HepG2 (cell line): ENCODE data around the gene RASAL1.

Source experiments
- HBP1 ChIP-seq: IDR thresholded peaks from 2 replicates; pipeline ENCODE4 v1.6.1; 2016; ENCODE audit warnings: low read depth, control low read depth
- HNRNPLL ChIP-seq: fragments of 200-400 bp; formaldehyde crosslinking; IDR thresholded peaks from 2 replicates; pipeline ENCODE4 v1.6.1; 2017; ENCODE audit warnings: mild to moderate bottlenecking, low read depth, low read length; ENCODE audit not compliant: poor library complexity, severe bottlenecking
- HNRNPUL1 ChIP-seq: fragments of 200-400 bp; formaldehyde crosslinking; IDR thresholded peaks from 2 replicates; pipeline ENCODE4 v1.6.1; 2017; ENCODE audit warnings: low read depth, mild to moderate bottlenecking, low read length, moderate library complexity
- MYC ChIP-seq: sonication (generic); formaldehyde crosslinking; IDR thresholded peaks from 2 replicates; pipeline ENCODE4 v1.9.0; 2021; ENCODE audit warnings: missing genetic modification reagents, borderline replicate concordance
- PATZ1 ChIP-seq: sonication (generic); formaldehyde crosslinking; IDR thresholded peaks from 2 replicates; pipeline ENCODE4 v1.4.0; 2020; ENCODE audit warnings: missing genetic modification reagents
- POLR2AphosphoS5 ChIP-seq: IDR thresholded peaks from 2 replicates; pipeline ENCODE4 v1.6.1; 2012; ENCODE audit warnings: low read depth, low read length
- SRF ChIP-seq: IDR thresholded peaks from 2 replicates; pipeline ENCODE4 v1.6.1; 2011; ENCODE audit warnings: mild to moderate bottlenecking, low read depth, low read length, moderate library complexity
- UBTF ChIP-seq: sonication (generic); formaldehyde crosslinking; IDR thresholded peaks from 2 replicates; pipeline ENCODE4 v1.4.0; 2020; ENCODE audit warnings: mild to moderate bottlenecking, missing genetic modification reagents
- ZFP36 ChIP-seq: fragments of 150-350 bp; IDR thresholded peaks from 2 replicates; pipeline ENCODE4 v1.6.1; 2018; ENCODE audit warnings: borderline replicate concordance, low read length, low read depth; ENCODE audit not compliant: partially characterized antibody
- ZFP41 ChIP-seq: sonication (generic); formaldehyde crosslinking; IDR thresholded peaks from 2 replicates; pipeline ENCODE4 v1.4.0; 2020; ENCODE audit warnings: mild to moderate bottlenecking, missing genetic modification reagents, borderline replicate concordance
- ZNF263 ChIP-seq: sonication (generic); formaldehyde crosslinking; IDR thresholded peaks from 2 replicates; pipeline ENCODE4 v1.4.0; 2020; ENCODE audit warnings: missing genetic modification reagents

- TF ChIP-seq HNRNPUL1 (no peak), ZNF263 (CRISPR knock-in tag) (no peak), ZFP36 (no peak), SRF (no peak), PATZ1 (CRISPR knock-in tag) (no peak), UBTF (CRISPR knock-in tag) (no peak), HNRNPLL (no peak), MYC (CRISPR knock-in tag) (no peak), ZFP41 (CRISPR knock-in tag) (no peak), POLR2AphosphoS5 (no peak), HBP1 (CRISPR knock-in tag) (no peak)
Observed at GRCh38 chr12:113171543-113171942, 36.0 kb upstream of the RASAL1 start.
